NCI-H1092 treated with DMSO at 0.1 percent for 48 hours (cell line): Measurements from ENCODE around the gene CTNND1.
"Not testable (repeated sequence)": the region's sequence is repeated elsewhere in the genome, so short reads cannot be mapped to it uniquely, and the experiment has no call there.

ENCODE experiments used
- DNase-seq: peaks from one replicate; lab custom pipeline; 2025; lab: John Stamatoyannopoulos, UW

CTNND1 gene

GRCh38 chr11:57761301-57762234 lies at the start of gene CTNND1:
Gene CTNND1, plus strand, starts transcription at chr11:57761802. Its CDS starts 29,677 bp downstream, at chr11:57791479.
- peak; percentile 89 for DNase-seq

GRCh38 chr11:57712256-57713150 lies 49.1 kb upstream of the CTNND1 start, which contains the start of gene TMX2:
Gene TMX2, plus strand, starts transcription at chr11:57712593. Its CDS starts 26 bp downstream, at chr11:57712619.
- peak; percentile 100 for DNase-seq

- no peak for DNase-seq
Observed at GRCh38 chr11:57713835-57714234, 47.8 kb upstream of the CTNND1 start.

- not testable (repeated sequence) for DNase-seq
Observed at GRCh38 chr11:57716726-57717125, 44.9 kb upstream of the CTNND1 start.

GRCh38 chr11:57727185-57727584 lies 34.4 kb upstream of the CTNND1 start:
- DNase-seq, result no peak

GRCh38 chr11:57728829-57729228 lies 32.8 kb upstream of the CTNND1 start:
- DNase-seq, result no peak

- DNase-seq, result no peak
Observed at GRCh38 chr11:57729479-57729878, 32.1 kb upstream of the CTNND1 start.

- DNase-seq, result no peak
Observed at GRCh38 chr11:57732661-57733060, 28.9 kb upstream of the CTNND1 start.

GRCh38 chr11:57735619-57736298 lies 25.8 kb upstream of the CTNND1 start:
- DNase-seq, result no peak

- DNase-seq, result peak; percentile 99
Observed at GRCh38 chr11:57741132-57742086, 20.2 kb upstream of the CTNND1 start, which contains the start of gene SELENOH. Gene SELENOH, plus strand, starts transcription at chr11:57741491. Its CDS starts 105 bp downstream, at chr11:57741596.

GRCh38 chr11:57742087-57742452 lies 19.5 kb upstream of the CTNND1 start:
- DNase-seq, result no peak

GRCh38 chr11:57744357-57744756 lies 17.2 kb upstream of the CTNND1 start:
- no peak for DNase-seq

- no peak for DNase-seq
Observed at GRCh38 chr11:57745206-57745605, 16.4 kb upstream of the CTNND1 start.

GRCh38 chr11:57746920-57747319 lies 14.7 kb upstream of the CTNND1 start:
- no peak for DNase-seq

GRCh38 chr11:57751176-57751575 lies 10.4 kb upstream of the CTNND1 start:
- DNase-seq, result no peak

GRCh38 chr11:57751676-57752253 lies 9.8 kb upstream of the CTNND1 start, which contains the start of gene BTBD18:
Gene BTBD18, minus strand, starts transcription at chr11:57751819. Its CDS starts 631 bp downstream, at chr11:57751188.
- DNase-seq, result no peak

GRCh38 chr11:57752954-57753353 lies 8.6 kb upstream of the CTNND1 start:
- no peak for DNase-seq

- DNase-seq, result no peak
Observed at GRCh38 chr11:57758174-57758573, 3.4 kb upstream of the CTNND1 start.

GRCh38 chr11:57762235-57762861 lies 746 bp downstream of the CTNND1 start:
- no peak for DNase-seq

- DNase-seq, result no peak
Observed at GRCh38 chr11:57763568-57763967, 2.0 kb downstream of the CTNND1 start.
